Thyroid gland (tissue), 4 donors: ENCODE results near the gene RAPGEF6. TPM values are rescaled to one million over a fixed set of nuclear protein-coding genes. Genes with fewer than 3 reads are reported as not detected.

Source experiments
- DNase-seq, 2 donors: peaks; one replicate each; pipeline ENCODE4 v3.0.0-alpha.2; 2019
- H3K27ac ChIP-seq, 3 donors: fragments of 200-600 bp; sonication (generic); 1 replicate in 2 of 3; 2 replicates in 1 of 3; pipeline ENCODE4 v1.5.1; 2016 to 2019; ENCODE audit warnings: mild to moderate bottlenecking in 1 of 3, moderate library complexity in 1 of 3
- H3K27me3 ChIP-seq: fragments of 200-600 bp; sonication (generic); one replicate; pipeline ENCODE4 v1.5.1; 2019
- H3K36me3 ChIP-seq, 2 donors: fragments of 200-600 bp; sonication (generic); one replicate each; pipeline ENCODE4 v1.5.1; 2016 to 2019
- H3K4me1 ChIP-seq, 2 donors: fragments of 200-600 bp; sonication (generic); one replicate each; pipeline ENCODE4 v1.5.1; 2017 to 2019
- H3K4me3 ChIP-seq, 3 donors: fragments of 200-600 bp; sonication (generic); replicated peaks in 1 of 3; 1 replicate in 2 of 3; 2 replicates in 1 of 3; pipeline ENCODE4 v1.5.1; 2016; ENCODE audit warnings: mild to moderate bottlenecking in 1 of 3
- H3K9me3 ChIP-seq: fragments of 200-600 bp; sonication (generic); one replicate; pipeline ENCODE4 v1.5.1; 2017
- POLR2A ChIP-seq, 2 donors: fragments of 450-650 bp; IDR thresholded peaks; one replicate each; pipeline ENCODE4 v1.6.1; 2017; ENCODE audit warnings: antibody characterized with exemption in 2 of 2, mild to moderate bottlenecking in 2 of 2, moderate library complexity in 1 of 2
- WGBS, 2 donors: methylation state at CpG; one replicate each; pipeline ENCODE4 v1.1.5; 2017; 5-methylcytosine and 5-hydroxymethylcytosine counted together
- intact Hi-C: fragments of 100-400 bp; cut with DNase I; formaldehyde crosslinking; loops from one replicate; pipeline ENCODE4 v1.15.1; 2023
- total RNA-seq, 4 donors: library from RNA; depleted of rRNA; stranded (reverse); fragments of >200 nt; gene quantifications; one replicate each; pipeline ENCODE4 v1.2.3, GENCODE V29; 2016
- TF ChIP-seq, protein P1 (sequence below), 6 experiments: fragments of 200-600 bp in 3 of 6; fragments of 450-650 bp in 3 of 6; sonication (generic) in 3 of 6; IDR thresholded peaks; one replicate each; pipeline ENCODE4 v1.5.1; 2016 to 2019; ENCODE audit warnings: antibody characterized with exemption in 6 of 6, mild to moderate bottlenecking in 2 of 6, inconsistent platforms in 1 of 6, moderate library complexity in 1 of 6

The RAPGEF6 gene
- total RNA-seq, 4 donors from 2014 or later: 20.2 to 36.4 (median 25.2) TPM

DNA sequence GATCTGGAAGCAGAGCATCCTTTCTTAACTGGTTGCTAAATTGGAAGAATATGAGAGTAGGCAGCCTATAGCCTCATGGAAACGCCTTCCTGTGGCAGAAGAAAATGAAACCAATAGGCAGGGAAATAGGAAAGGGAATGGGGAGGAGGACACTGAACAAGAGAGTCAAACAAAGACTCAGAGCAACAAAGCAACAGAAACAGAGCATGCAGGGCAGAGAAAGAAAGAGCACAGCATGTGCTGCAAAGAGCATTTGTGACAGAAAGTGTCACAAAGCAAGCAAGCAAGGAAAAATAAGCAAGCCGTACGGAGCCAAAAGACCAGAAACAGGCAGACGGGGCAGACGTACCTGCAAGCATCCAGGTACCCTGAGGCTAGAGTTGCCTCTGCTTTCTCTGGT, 123.1 kb downstream of the RAPGEF6 start:
- H3K9me3 ChIP-seq: no peaks in the 10 kb centered on the region
- 88 to 93% methylated on average over 5 of the region's 5 CpGs for WGBS, 2 donors
- intact Hi-C loops: no loop called here
- no peak overlapping the region for H3K27ac ChIP-seq
- no peaks in the 10 kb centered on the region for H3K36me3 ChIP-seq
- H3K27me3 ChIP-seq: no peaks in the 10 kb centered on the region
- no peak for DNase-seq
- TF ChIP-seq POLR2A (IDR thresholded peaks at IDR 0.05): no peak
- TF ChIP-seq, protein P1, sequence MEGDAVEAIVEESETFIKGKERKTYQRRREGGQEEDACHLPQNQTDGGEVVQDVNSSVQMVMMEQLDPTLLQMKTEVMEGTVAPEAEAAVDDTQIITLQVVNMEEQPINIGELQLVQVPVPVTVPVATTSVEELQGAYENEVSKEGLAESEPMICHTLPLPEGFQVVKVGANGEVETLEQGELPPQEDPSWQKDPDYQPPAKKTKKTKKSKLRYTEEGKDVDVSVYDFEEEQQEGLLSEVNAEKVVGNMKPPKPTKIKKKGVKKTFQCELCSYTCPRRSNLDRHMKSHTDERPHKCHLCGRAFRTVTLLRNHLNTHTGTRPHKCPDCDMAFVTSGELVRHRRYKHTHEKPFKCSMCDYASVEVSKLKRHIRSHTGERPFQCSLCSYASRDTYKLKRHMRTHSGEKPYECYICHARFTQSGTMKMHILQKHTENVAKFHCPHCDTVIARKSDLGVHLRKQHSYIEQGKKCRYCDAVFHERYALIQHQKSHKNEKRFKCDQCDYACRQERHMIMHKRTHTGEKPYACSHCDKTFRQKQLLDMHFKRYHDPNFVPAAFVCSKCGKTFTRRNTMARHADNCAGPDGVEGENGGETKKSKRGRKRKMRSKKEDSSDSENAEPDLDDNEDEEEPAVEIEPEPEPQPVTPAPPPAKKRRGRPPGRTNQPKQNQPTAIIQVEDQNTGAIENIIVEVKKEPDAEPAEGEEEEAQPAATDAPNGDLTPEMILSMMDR (IDR thresholded peaks at IDR 0.05): no peak
- no peaks in the 10 kb centered on the region for H3K4me1 ChIP-seq
- H3K4me3 ChIP-seq: no peak overlapping the region

DNA sequence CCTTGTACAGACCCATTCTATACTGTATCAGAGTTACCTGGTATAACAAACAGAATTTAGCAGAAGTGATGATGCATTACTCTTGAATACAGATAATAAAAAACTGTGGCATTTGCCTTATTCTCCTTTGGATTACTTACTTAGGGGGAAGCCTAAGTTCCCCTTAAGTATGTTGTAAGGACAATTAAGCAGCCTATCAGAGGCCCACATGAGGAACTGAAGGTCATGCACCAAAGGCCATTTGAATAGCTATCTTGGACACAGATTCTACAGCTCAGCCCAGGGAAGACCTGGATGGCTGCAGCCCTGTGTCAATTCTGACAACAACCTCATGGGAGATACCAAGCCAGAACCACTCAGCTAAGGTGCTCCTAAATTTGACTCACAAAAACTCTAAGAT, 125.2 kb downstream of the RAPGEF6 start:
- no peak for TF ChIP-seq POLR2A (IDR thresholded peaks at IDR 0.05)
- TF ChIP-seq, protein P1 (IDR thresholded peaks at IDR 0.05): no peak
- intact Hi-C loops: no loop called here
- Histone ChIP-seq H3K27me3 (no peaks in the 10 kb centered on the region), H3K4me1 (no peaks in the 10 kb centered on the region), H3K9me3 (no peaks in the 10 kb centered on the region), H3K4me3 (no peak overlapping the region), H3K36me3 (no peaks in the 10 kb centered on the region), H3K27ac (no peak overlapping the region)
- no peak for DNase-seq

DNA sequence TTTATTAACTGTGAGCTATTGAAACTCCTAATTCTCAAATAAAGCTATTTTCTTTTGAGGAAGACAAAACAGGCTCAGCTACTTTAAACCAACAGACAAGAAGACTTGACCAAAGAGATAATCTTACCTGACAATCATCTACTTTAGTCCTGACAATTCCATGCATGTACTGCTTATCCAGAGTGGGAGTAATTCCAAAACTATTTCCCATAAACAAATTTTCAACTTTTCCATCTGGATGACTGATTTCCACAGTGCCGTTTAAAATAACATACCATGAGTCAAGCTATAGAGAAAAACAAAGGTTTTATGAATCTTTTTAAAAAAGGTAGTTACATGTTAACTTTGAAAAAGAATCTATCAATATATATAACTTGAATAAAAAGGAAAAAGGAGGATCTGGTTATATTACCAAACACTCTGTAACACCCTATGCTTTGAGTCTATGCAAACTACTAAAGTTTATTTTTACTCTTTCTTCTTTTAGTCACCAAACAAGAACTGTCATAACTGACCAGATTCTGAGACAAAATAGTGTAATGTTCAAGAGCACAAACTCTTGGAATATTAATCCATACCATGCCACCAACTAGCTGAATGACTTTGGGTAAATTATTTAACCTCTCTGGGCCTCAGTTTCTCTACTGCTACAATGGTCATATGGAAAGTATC, 129.7 kb downstream of the RAPGEF6 start:
- no peak overlapping the region for H3K27ac ChIP-seq
- intact Hi-C loops: no loop called here

DNA sequence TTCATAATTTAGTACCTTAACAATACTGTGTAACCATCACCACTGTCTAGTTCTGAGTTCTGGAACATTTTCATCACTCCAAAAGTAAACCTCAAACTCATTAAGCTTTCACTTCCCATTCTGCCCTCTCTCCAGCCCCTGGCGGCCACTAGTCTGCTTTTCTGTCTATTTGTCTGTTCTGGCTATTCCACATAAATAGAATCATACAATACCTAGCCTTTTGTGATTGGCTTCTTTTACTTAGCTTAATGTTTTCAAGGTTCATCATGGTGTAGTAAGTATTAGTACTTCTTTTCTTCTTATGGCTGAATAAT, 138.7 kb downstream of the RAPGEF6 start:
- Histone ChIP-seq H3K27me3 (no peaks in the 10 kb centered on the region), H3K36me3 (no peaks in the 10 kb centered on the region)
- no peak for DNase-seq

More for the DNA sequence above, 129.7 kb downstream of the RAPGEF6 start:
- DNase-seq: no peak
- no peaks in the 10 kb centered on the region for H3K4me1 ChIP-seq
- TF ChIP-seq, protein P1 (IDR thresholded peaks at IDR 0.05): no peak
- no peak for TF ChIP-seq POLR2A (IDR thresholded peaks at IDR 0.05)
- H3K36me3 ChIP-seq: no peaks in the 10 kb centered on the region
- 47 to 53% methylated on average over 1 of the region's 1 CpG for WGBS, 2 donors
- H3K9me3 ChIP-seq: no peaks in the 10 kb centered on the region
- no peaks in the 10 kb centered on the region for H3K27me3 ChIP-seq
- no peak overlapping the region for H3K4me3 ChIP-seq

More for the DNA sequence above, 138.7 kb downstream of the RAPGEF6 start:
- no peak for TF ChIP-seq POLR2A (IDR thresholded peaks at IDR 0.05)
- TF ChIP-seq, protein P1 (IDR thresholded peaks at IDR 0.05): no peak
- intact Hi-C loops: no loop called here
- 90 to 95% methylated on average over 1 of the region's 1 CpG for WGBS, 2 donors
- Histone ChIP-seq H3K4me1 (peaks cover 0 to 5% of the 10 kb centered on the region in 2 donors), H3K4me3 (no peak overlapping the region), H3K27ac (no peak overlapping the region), H3K9me3 (no peaks in the 10 kb centered on the region)
